ENCODE data around the gene COX18.

GRCh38 chr4:73053076-73053475 is 16.4 kb downstream of the COX18 start:
- TF ChIP-seq CTCF (IDR thresholded peaks at IDR 0.05; ENCODE audit: poor library complexity) (no peak), EZH2 (IDR thresholded peaks at IDR 0.05; ENCODE audit: borderline replicate concordance) (no peak), EZH2phosphoT487 (IDR thresholded peaks at IDR 0.05; ENCODE audit: low read depth, severe bottlenecking, unreplicated experiment) (no peak)

Data from hepatocyte (in vitro differentiated cells).